ENCODE measurements around the gene CHMP1A. TPM values are rescaled to one million over a fixed set of nuclear protein-coding genes. Genes with fewer than 3 reads are reported as not detected.

Gene CHMP1A
- polyA plus RNA-seq, 2 of the 4 experiments (the other 2 are of a cell fraction), result 36.4 to 91.7 TPM

GRCh38 chr16:89686520-89687091 is 29.1 kb upstream of the CHMP1A start, which contains the start of gene CDK10:
CDK10 (plus strand) TSS chr16:89686689; CDS start chr16:89686711, 22 bp downstream.
- ChIA-PET CTCF (interaction anchor here (0.9 to 2.3 kb wide), 4 partner anchors 13 to 71 kb away, joined by 3 to 12 read pairs (median 6); no protein-coding TSS in a partner anchor), POLR2A (interaction anchor here (0.6 to 1.5 kb wide), 14 partner anchors 10 to 236 kb away, joined by 3 to 26 read pairs (median 5); partner anchors contain the start of genes CHMP1A, SPATA2L and SPATA33)
- H3K4me3 ChIP-seq, result peak within 1 kb of the TSS; percentile 70
- no peak for TF ChIP-seq CEBPB (IDR thresholded peaks at IDR 0.05)
- peak; percentile 85; the same call in 1 of the 2 replicates for TF ChIP-seq FOXS1 (CRISPR knock-in tag; IDR thresholded peaks at IDR 0.05)
- TF ChIP-seq BCL3 (IDR thresholded peaks at IDR 0.05), result peak; percentile 95
- peak; percentile 88; the same call in 1 of the 2 replicates for TF ChIP-seq TFCP2L1 (CRISPR knock-in tag; IDR thresholded peaks at IDR 0.05)
- peak; percentile 89 for TF ChIP-seq ATOH8 (CRISPR knock-in tag; IDR thresholded peaks at IDR 0.05; ENCODE audit: low read depth)
- peak; percentile 98 for TF ChIP-seq E2F6 (IDR thresholded peaks at IDR 0.05; ENCODE audit: borderline replicate concordance, low read depth)
- TF ChIP-seq NPAS2 (CRISPR knock-in tag; IDR thresholded peaks at IDR 0.05; ENCODE audit: borderline replicate concordance), result no peak
- no peak for TF ChIP-seq MAFK (IDR thresholded peaks at IDR 0.05; ENCODE audit: partially characterized antibody)
- TF ChIP-seq POLR2A (IDR thresholded peaks at IDR 0.05; ENCODE audit: low read length), result peak; percentile 93
- TF ChIP-seq KDM5A (IDR thresholded peaks at IDR 0.05), result peak; percentile 66
- TF ChIP-seq PHF8 (IDR thresholded peaks at IDR 0.05; ENCODE audit: borderline replicate concordance, low read depth), result peak; percentile 88; the same call in 1 of the 2 replicates
- TF ChIP-seq JUN (IDR thresholded peaks at IDR 0.05), result peak; percentile 89 to 95
- no peak for TF ChIP-seq CBX8 (IDR thresholded peaks at IDR 0.05)
- TF ChIP-seq JUNB (IDR thresholded peaks at IDR 0.05), result no peak
- peak; percentile 65; the same call in 1 of the 2 replicates for TF ChIP-seq HMGXB4 (CRISPR knock-in tag; IDR thresholded peaks at IDR 0.05; ENCODE audit: borderline replicate concordance)
- TF ChIP-seq HOXB13 (CRISPR knock-in tag; IDR thresholded peaks at IDR 0.05; ENCODE audit: low read depth), result peak; percentile 84
- TF ChIP-seq CBX2 (IDR thresholded peaks at IDR 0.05; ENCODE audit: borderline replicate concordance, low read depth), result no peak
- TF ChIP-seq HOXB5 (CRISPR knock-in tag; IDR thresholded peaks at IDR 0.05), result peak; percentile 92
- no peak for TF ChIP-seq FOSL2 (IDR thresholded peaks at IDR 0.05)
- peak; percentile 30; the same call in 1 of the 2 replicates for TF ChIP-seq FOSL2 (CRISPR knock-in tag; IDR thresholded peaks at IDR 0.05)
- TF ChIP-seq PBX3 (IDR thresholded peaks at IDR 0.05), result 0 out of 2 replicates have a peak, but pooled peaks have one; percentile 25
- TF ChIP-seq MYC (IDR thresholded peaks at IDR 0.05; ENCODE audit: borderline replicate concordance, low read length), result 0 out of 2 replicates have a peak, but pooled peaks have one; percentile 60
- no peak for TF ChIP-seq RCOR1 (IDR thresholded peaks at IDR 0.05; ENCODE audit: low read depth, low read length)
- no peak for TF ChIP-seq NFE2L2 (conservative IDR thresholded peaks at IDR 0.05; ENCODE audit: low read length)
- TF ChIP-seq REST (IDR thresholded peaks at IDR 0.05), result no peak
- peak; percentile 88 for TF ChIP-seq MAX (IDR thresholded peaks at IDR 0.05)
- peak; percentile 86 for TF ChIP-seq TP53 (CRISPR knock-in tag; IDR thresholded peaks at IDR 0.05)
- TF ChIP-seq EHF (CRISPR knock-in tag; IDR thresholded peaks at IDR 0.05), result peak; percentile 72
- DNase-seq (ENCODE audit: low read depth in 1 of 2, low spot score in 1 of 2), result peak; percentile 87 to 89
- H3K9me3 ChIP-seq, result peaks cover 9% of the 10 kb centered on the region
- 0% methylated on average over 23 of the region's 67 CpGs for WGBS (ENCODE audit: missing lambda C conversion rate)
- H3K27ac ChIP-seq, result peak within 1 kb of the TSS; percentile 96 to 99
- peak; percentile 39 for FAIRE-seq
- H3K4me2 ChIP-seq, result peak within 1 kb of the TSS; percentile 91
- peak; percentile 81 to 89 for ATAC-seq
- H3K4me1 ChIP-seq, result peaks cover 11% of the 10 kb centered on the region

All from A549 (cell line).